GM18517 (cell line): ENCODE data around the gene ERICH2.
"Not testable (repeated sequence)": the region's sequence is repeated elsewhere in the genome, so short reads cannot be mapped to it uniquely, and the experiment has no call there.

Source experiments
- ATAC-seq: cut with Tn5 transposase; IDR thresholded peaks from one replicate; pipeline ENCODE4 v1.9.1; 2021; ENCODE audit warnings: mild to moderate bottlenecking, moderate library complexity; ENCODE audit not compliant: unreplicated experiment

The ERICH2 gene

GRCh38 chr2:170770008-170770605, at the start of gene ERICH2:
Gene ERICH2, plus strand, starts transcription at chr2:170770378. Its CDS starts 304 bp downstream, at chr2:170770682.
- ATAC-seq = no peak

- no peak for ATAC-seq
Observed at GRCh38 chr2:170721678-170722077, 48.5 kb upstream of the ERICH2 start.

- no peak for ATAC-seq
Observed at GRCh38 chr2:170722301-170722700, 47.9 kb upstream of the ERICH2 start.

GRCh38 chr2:170723446-170723958, 46.7 kb upstream of the ERICH2 start:
- no peak for ATAC-seq

- no peak for ATAC-seq
Observed at GRCh38 chr2:170733798-170734600, 36.2 kb upstream of the ERICH2 start.

- not testable (repeated sequence) for ATAC-seq
Observed at GRCh38 chr2:170734601-170735000, 35.6 kb upstream of the ERICH2 start.

- ATAC-seq = no peak
Observed at GRCh38 chr2:170736628-170737027, 33.5 kb upstream of the ERICH2 start.

GRCh38 chr2:170737406-170737805, 32.8 kb upstream of the ERICH2 start:
- no peak for ATAC-seq

- ATAC-seq = no peak
Observed at GRCh38 chr2:170737821-170738220, 32.4 kb upstream of the ERICH2 start.

- no peak for ATAC-seq
Observed at GRCh38 chr2:170739048-170739447, 31.1 kb upstream of the ERICH2 start.

GRCh38 chr2:170739507-170740046, 30.6 kb upstream of the ERICH2 start:
- ATAC-seq = no peak

GRCh38 chr2:170740660-170741059, 29.5 kb upstream of the ERICH2 start:
- no peak for ATAC-seq

- ATAC-seq = no peak
Observed at GRCh38 chr2:170742000-170742399, 28.2 kb upstream of the ERICH2 start.

GRCh38 chr2:170742896-170743529, 27.2 kb upstream of the ERICH2 start:
- no peak for ATAC-seq

- ATAC-seq = no peak
Observed at GRCh38 chr2:170743530-170744239, 26.5 kb upstream of the ERICH2 start.

GRCh38 chr2:170744248-170745002, 25.8 kb upstream of the ERICH2 start:
- ATAC-seq = no peak

- ATAC-seq = no peak
Observed at GRCh38 chr2:170745305-170745704, 24.9 kb upstream of the ERICH2 start.

GRCh38 chr2:170747921-170748320, 22.3 kb upstream of the ERICH2 start:
- ATAC-seq = no peak

GRCh38 chr2:170751555-170751954, 18.6 kb upstream of the ERICH2 start:
- ATAC-seq = not testable (repeated sequence)

- no peak for ATAC-seq
Observed at GRCh38 chr2:170761572-170761971, 8.6 kb upstream of the ERICH2 start.
